Thoracic aorta (tissue), 2 donors: ENCODE measurements around the gene BCL11A. TPM values are rescaled to one million over a fixed set of nuclear protein-coding genes. Genes with fewer than 3 reads are reported as not detected.

Source experiments
- ATAC-seq: fragments of 150-250 bp; one replicate; pipeline ENCODE4 v1.8.0; 2017; ENCODE audit warnings: low read depth; ENCODE audit not compliant: insufficient number of reproducible peaks, low FRiP score
- DNase-seq: peaks from one replicate; pipeline ENCODE4 v3.0.0-alpha.2; 2020; ENCODE audit warnings: low spot score
- H3K27ac ChIP-seq, 2 donors: fragments of 200-600 bp; sonication (generic); 1 replicate in 1 of 2; 2 replicates in 1 of 2; pipeline ENCODE4 v1.5.1; 2016; ENCODE audit warnings: mild to moderate bottlenecking in 2 of 2, moderate library complexity in 2 of 2
- H3K27me3 ChIP-seq: fragments of 200-600 bp; sonication (generic); replicated peaks from 2 replicates; pipeline ENCODE4 v1.6.0; 2016; ENCODE audit warnings: mild to moderate bottlenecking; ENCODE audit not compliant: insufficient read depth
- H3K36me3 ChIP-seq: fragments of 200-600 bp; sonication (generic); one replicate; pipeline ENCODE4 v1.5.1; 2016
- H3K4me1 ChIP-seq, 2 donors: fragments of 200-600 bp; sonication (generic); 1 replicate in 1 of 2; 2 replicates in 1 of 2; pipeline versions ENCODE4 v1.5.1 to v1.6.0; 2016; ENCODE audit warnings: low read depth in 2 of 2, mild to moderate bottlenecking in 1 of 2; ENCODE audit not compliant: control insufficient read depth in 1 of 2
- H3K4me3 ChIP-seq: fragments of 200-600 bp; sonication (generic); 2 replicates; pipeline ENCODE4 v1.5.1; 2016; ENCODE audit warnings: mild to moderate bottlenecking
- H3K9me3 ChIP-seq: fragments of 200-600 bp; sonication (generic); 2 replicates; pipeline ENCODE4 v1.5.1; 2016
- CTCF ChIP-seq: fragments of 200-600 bp; sonication (generic); IDR thresholded peaks from one replicate; pipeline ENCODE4 v1.5.1; 2019; ENCODE audit warnings: antibody characterized with exemption
- total RNA-seq, 2 donors: library from RNA; depleted of rRNA; stranded (reverse); fragments of >200 nt; gene quantifications; one replicate each; pipeline versions ENCODE4 v1.1.0 to v1.2.3, GENCODE V29; 2016

BCL11A gene
- total RNA-seq, 2 donors from 2014 or later = 0.41 to 0.99 TPM

- no peak for TF ChIP-seq CTCF
- ATAC-seq (no peak), DNase-seq (no peak)
- H3K4me3 ChIP-seq = peak overlapping the region; percentile 93
- H3K4me1 ChIP-seq = peaks cover 42 to 52% of the 10 kb centered on the region in 2 donors
- no peaks in the 10 kb centered on the region for H3K36me3 ChIP-seq
- H3K9me3 ChIP-seq = no peaks in the 10 kb centered on the region
- peaks cover 5% of the 10 kb centered on the region for H3K27me3 ChIP-seq
- H3K27ac ChIP-seq = no peak overlapping the region
Measured at GRCh38 chr2:60549238-60549927, 4.1 kb downstream of the BCL11A start.

DNA sequence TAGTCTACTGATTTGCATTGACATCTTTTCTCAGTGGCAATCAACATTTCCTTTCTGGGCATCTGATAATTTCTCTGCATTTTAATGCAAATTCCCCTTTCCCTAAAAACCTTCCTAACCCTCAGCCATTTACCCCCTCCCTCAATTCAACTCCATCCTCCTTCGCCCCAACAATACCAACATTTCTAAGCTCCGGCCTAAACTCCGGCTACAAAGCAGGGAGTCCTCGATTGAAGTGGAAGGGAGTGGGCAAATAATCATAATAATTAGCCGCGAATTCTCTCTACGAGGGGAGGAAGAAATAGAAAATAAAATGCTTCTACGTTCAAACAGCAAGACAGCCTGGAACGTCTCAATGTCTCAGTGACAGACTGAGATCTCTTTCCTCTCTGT lies 4.6 kb downstream of the BCL11A start:
- ATAC-seq = no peak
- DNase-seq = no peak
- Histone ChIP-seq H3K36me3 (no peaks in the 10 kb centered on the region), H3K4me3 (peak overlapping the region; percentile 93), H3K4me1 (peaks cover 38 to 47% of the 10 kb centered on the region in 2 donors), H3K27me3 (peaks cover 5% of the 10 kb centered on the region), H3K27ac (no peak overlapping the region), H3K9me3 (no peaks in the 10 kb centered on the region)
- TF ChIP-seq CTCF = no peak

DNA sequence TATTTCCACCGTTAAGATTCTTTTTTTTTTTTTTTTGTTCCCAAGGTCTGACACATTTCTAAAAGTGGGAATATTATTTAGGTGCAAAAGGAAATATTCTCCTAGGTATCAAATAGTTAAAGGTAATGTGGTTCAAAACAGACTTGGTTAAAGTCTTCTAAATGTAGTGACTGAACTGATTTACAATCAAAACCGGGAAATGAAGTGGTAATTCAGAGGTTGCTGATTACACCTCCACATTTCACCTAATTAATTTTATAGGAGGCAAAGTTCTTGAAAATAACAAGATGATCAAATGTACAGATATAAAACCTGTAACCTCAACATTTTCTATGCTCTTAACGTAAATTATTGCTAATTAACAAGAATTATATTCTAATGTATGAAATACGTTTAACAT lies 5.1 kb downstream of the BCL11A start:
- Histone ChIP-seq H3K27me3 (peaks cover 5% of the 10 kb centered on the region), H3K36me3 (no peaks in the 10 kb centered on the region), H3K27ac (no peak overlapping the region), H3K4me1 (peaks cover 37 to 42% of the 10 kb centered on the region in 2 donors), H3K4me3 (no peak overlapping the region), H3K9me3 (no peaks in the 10 kb centered on the region)
- no peak for ATAC-seq
- no peak for DNase-seq
- TF ChIP-seq CTCF = no peak

DNA sequence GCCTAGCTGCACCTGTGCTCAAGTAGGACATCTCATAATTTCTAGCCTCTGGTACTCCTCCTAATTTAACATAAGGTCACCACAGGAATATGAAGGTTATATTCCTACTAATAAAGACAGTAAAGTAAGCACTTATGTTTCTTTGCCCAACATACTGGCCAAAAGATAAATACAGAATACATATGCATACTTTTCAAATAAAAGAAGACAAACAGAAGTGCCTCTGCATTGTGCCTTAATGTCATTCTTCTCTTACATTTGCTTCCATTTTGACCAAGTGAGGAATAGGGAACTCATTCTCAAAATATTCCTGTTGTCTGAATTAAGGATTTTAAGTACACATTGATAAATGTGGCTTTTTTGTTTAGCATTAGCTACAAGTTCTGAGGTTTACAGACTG lies 5.6 kb downstream of the BCL11A start:
- no peaks in the 10 kb centered on the region for H3K9me3 ChIP-seq
- no peaks in the 10 kb centered on the region for H3K36me3 ChIP-seq
- TF ChIP-seq CTCF = no peak
- H3K27me3 ChIP-seq = peaks cover 5% of the 10 kb centered on the region
- ATAC-seq (no peak), DNase-seq (no peak)
- H3K4me3 ChIP-seq = no peak overlapping the region
- no peak overlapping the region for H3K27ac ChIP-seq
- H3K4me1 ChIP-seq = peaks cover 33 to 38% of the 10 kb centered on the region in 2 donors

DNA sequence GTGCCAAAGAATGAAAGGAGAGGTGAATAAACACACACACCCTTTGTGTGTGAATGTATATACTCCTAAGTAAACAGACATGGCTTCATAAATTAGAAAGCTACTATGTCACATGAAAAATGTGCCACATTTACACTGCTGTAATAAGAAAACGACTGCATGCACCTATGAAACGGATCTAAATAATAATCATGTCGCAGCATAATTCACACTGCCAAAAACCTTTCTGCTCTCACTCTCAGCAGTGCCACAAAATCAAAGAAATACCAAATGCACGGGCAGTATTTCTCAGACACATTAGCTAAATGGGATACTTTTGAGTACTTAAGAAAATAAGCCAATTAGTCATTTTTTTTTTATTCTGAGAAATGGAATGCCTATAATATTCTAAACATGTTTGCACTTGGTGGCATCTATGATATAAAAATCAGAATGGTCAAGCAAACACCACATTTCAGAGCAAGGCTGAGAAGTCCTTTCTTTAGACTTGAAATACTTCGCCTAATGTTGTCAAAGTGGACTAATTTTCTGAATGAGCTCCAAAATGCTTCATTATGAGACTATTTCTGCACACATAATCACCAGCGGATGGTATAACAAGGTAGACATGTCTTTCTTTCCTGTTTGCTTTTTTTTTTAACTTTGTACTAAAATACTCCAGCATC lies 6.6 kb downstream of the BCL11A start:
- ATAC-seq (no peak), DNase-seq (no peak)
- TF ChIP-seq CTCF = no peak
- Histone ChIP-seq H3K9me3 (no peaks in the 10 kb centered on the region), H3K4me3 (no peak overlapping the region), H3K27me3 (peaks cover 5% of the 10 kb centered on the region), H3K4me1 (peaks cover 24 to 28% of the 10 kb centered on the region in 2 donors), H3K36me3 (no peaks in the 10 kb centered on the region), H3K27ac (no peak overlapping the region)
